K562 (cell line): ENCODE data around the gene CEBPE. TPM values are rescaled to one million over a fixed set of nuclear protein-coding genes. Genes with fewer than 3 reads are reported as not detected.

Experiments
- ARID4B ChIP-seq: sonication (generic); formaldehyde crosslinking; IDR thresholded peaks from 2 replicates; pipeline ENCODE4 v1.8.0; 2022; ENCODE audit warnings: mild to moderate bottlenecking, missing genetic modification reagents
- BMI1 ChIP-seq: fragments of 150-350 bp; IDR thresholded peaks from 2 replicates; pipeline ENCODE4 v1.6.1; 2014; ENCODE audit warnings: low read length
- CBFA2T3 ChIP-seq: fragments of 450-650 bp; IDR thresholded peaks from 2 replicates; pipeline ENCODE4 v1.6.1; 2017
- CCAR2 ChIP-seq: fragments of 200-400 bp; formaldehyde crosslinking; IDR thresholded peaks from 2 replicates; pipeline ENCODE4 v1.6.1; 2017; ENCODE audit warnings: mild to moderate bottlenecking, low read depth, low read length
- DDX20 ChIP-seq: fragments of 450-650 bp; IDR thresholded peaks from 2 replicates; pipeline ENCODE4 v1.6.1; 2016; ENCODE audit warnings: missing genetic modification characterization, low read depth, mild to moderate bottlenecking, missing compliant biosample characterization, moderate library complexity
- E2F8 ChIP-seq: fragments of 450-650 bp; IDR thresholded peaks from 2 replicates; pipeline ENCODE4 v1.7.1; 2018; ENCODE audit warnings: mild to moderate bottlenecking, low read depth; ENCODE audit not compliant: partially characterized antibody
- EHMT2 ChIP-seq: fragments of 450-650 bp; IDR thresholded peaks from 2 replicates; pipeline ENCODE4 v1.6.1; 2018; ENCODE audit warnings: antibody characterized with exemption
- FUS ChIP-seq: fragments of 200-400 bp; formaldehyde crosslinking; optimal IDR thresholded peaks from 2 replicates; pipeline ENCODE3; 2017; ENCODE audit warnings: low read depth, low read length
- GATAD2A ChIP-seq: fragments of 450-650 bp; IDR thresholded peaks from 2 replicates; pipeline ENCODE4 v1.6.1; 2017
- ILK ChIP-seq: fragments of 450-650 bp; IDR thresholded peaks from 2 replicates; pipeline ENCODE4 v1.6.1; 2016; ENCODE audit warnings: missing genetic modification characterization, low read depth, mild to moderate bottlenecking, missing compliant biosample characterization, moderate library complexity, borderline replicate concordance
- MAFK ChIP-seq: IDR thresholded peaks from 2 replicates; pipeline ENCODE4 v1.6.1; 2011; ENCODE audit warnings: low read length, improper control_type of control experiment
- MLX ChIP-seq, 2 experiments: fragments of 450-650 bp in 1 of 2; sonication (generic) in 1 of 2; formaldehyde crosslinking; conservative IDR thresholded peaks; 2 replicates each; pipeline versions ENCODE4 v1.4.0 to v1.8.1; 2020 to 2022; ENCODE audit warnings: mild to moderate bottlenecking in 1 of 2, missing genetic modification reagents in 1 of 2
- SMARCA4 ChIP-seq: fragments of 450-650 bp; IDR thresholded peaks from 2 replicates; pipeline ENCODE4 v1.6.1; 2016
- TCFL5 ChIP-seq: fragments of 250-450 bp; sonication (Bioruptor Pico); conservative IDR thresholded peaks from 2 replicates; pipeline ENCODE4 v1.6.1; 2021; ENCODE audit warnings: mild to moderate bottlenecking, moderate library complexity, matching md5 sums
- THRA ChIP-seq: fragments of 450-650 bp; IDR thresholded peaks from 2 replicates; pipeline ENCODE4 v1.6.1; 2017; ENCODE audit warnings: mild to moderate bottlenecking, moderate library complexity
- U2AF2 ChIP-seq: fragments of 200-400 bp; formaldehyde crosslinking; optimal IDR thresholded peaks from 2 replicates; pipeline ENCODE3; 2017; ENCODE audit warnings: low read depth, mild to moderate bottlenecking, low read length
- ZBTB17 ChIP-seq: fragments of 450-650 bp; formaldehyde crosslinking; IDR thresholded peaks from 2 replicates; pipeline ENCODE4 v1.4.0; 2020; ENCODE audit warnings: mild to moderate bottlenecking
- ZBTB8A ChIP-seq: fragments of 450-650 bp; IDR thresholded peaks from 2 replicates; pipeline ENCODE4 v1.6.1; 2018; ENCODE audit warnings: mild to moderate bottlenecking, moderate library complexity; ENCODE audit not compliant: partially characterized antibody
- ZNF384 ChIP-seq: IDR thresholded peaks from 2 replicates; pipeline ENCODE4 v1.6.1; 2012; ENCODE audit warnings: low read depth, low read length, improper control_type of control experiment
- ZNF431 ChIP-seq: sonication (generic); formaldehyde crosslinking; IDR thresholded peaks from 2 replicates; pipeline ENCODE4 v1.8.0; 2022; ENCODE audit warnings: mild to moderate bottlenecking, missing genetic modification reagents
- polyA plus RNA-seq, 8 experiments: library from polyadenylated mRNA; depleted of rRNA in 4 of 8; stranded (reverse) in 5 of 8; unstranded in 3 of 8; fragments of >200 nt; fragmentation: Nextera tagmentation in 2 of 8; fragmentation: Illumina TruSeq in 1 of 8; extraction: Ambion mirVana in 2 of 8; extraction: Trizol in 1 of 8; gene quantifications; 2 replicates each; pipeline versions ENCODE4 v1.2.1 to v1.2.3, GENCODE V29; 2011 to 2014; ENCODE audit warnings: inconsistent platforms in 1 of 8, missing spikeins in 1 of 8
- total RNA-seq, 7 experiments: library from RNA; depleted of rRNA in 6 of 7; stranded (reverse); fragments of >200 nt in 6 of 7; fragmentation: Illumina TruSeq in 2 of 7; extraction: Trizol in 2 of 7; gene quantifications; 2 replicates each; pipeline versions ENCODE4 v1.2.1 to v1.2.3, GENCODE V29; 2011 to 2021; ENCODE audit warnings: low replicate concordance in 1 of 7

CEBPE gene
- total and polyA plus RNA-seq, 9 of the 15 experiments (the other 6 are each of a cell fraction or from before 2014, with no cell fraction given) = 0.09 to 0.15 (median 0.13) TPM; not detected in 6

GRCh38 chr14:23112359-23113178 lies 6.5 kb downstream of the CEBPE start (continued):
- TF ChIP-seq E2F8 = peak; percentile 71
- TF ChIP-seq BMI1 = no peak
- no peak for TF ChIP-seq THRA
- TF ChIP-seq ZBTB17 (CRISPR knock-in tag) = peak; percentile 56; the same call in 1 of the 2 replicates
- peak; percentile 99 for TF ChIP-seq CBFA2T3
- no peak for TF ChIP-seq FUS
- no peak for TF ChIP-seq U2AF2
- TF ChIP-seq TCFL5 (CRISPR knock-in tag) = no peak
- TF ChIP-seq EHMT2 = no peak
- TF ChIP-seq GATAD2A = 0 out of 2 replicates have a peak, but pooled peaks have one; percentile 49
- no peak for TF ChIP-seq MLX (CRISPR knock-in tag; conservative IDR thresholded peaks at IDR 0.05)
- no peak; the same call in 1 of the 2 replicates for TF ChIP-seq ARID4B (CRISPR knock-in tag)
- TF ChIP-seq MAFK = peak; percentile 48
- TF ChIP-seq SMARCA4 = peak; percentile 96
- TF ChIP-seq ZNF384 = no peak
- TF ChIP-seq ILK (tag) = no peak
- TF ChIP-seq ZNF431 (CRISPR knock-in tag) = no peak; the same call in 1 of the 2 replicates
- no peak for TF ChIP-seq DDX20 (tag)
- TF ChIP-seq ZBTB8A = no peak
- TF ChIP-seq CCAR2 = no peak
